H9 (cell line): ENCODE data around the gene RBMS3. TPM values are rescaled to one million over a fixed set of nuclear protein-coding genes. Genes with fewer than 3 reads are reported as not detected.

ENCODE experiments used
- DNase-seq: peaks from one replicate; pipeline ENCODE4 v3.0.0-alpha.2; 2017
- H2AFZ ChIP-seq: one replicate; pipeline ENCODE4 v1.6.1; 2013; ENCODE audit warnings: mild to moderate bottlenecking, low read length, control low read depth, moderate library complexity
- H2AK5ac ChIP-seq: 2 replicates; pipeline ENCODE4 v1.6.1; 2013; ENCODE audit warnings: low read length, control low read depth, mixed read lengths; ENCODE audit not compliant: insufficient read length
- H2BK120ac ChIP-seq: one replicate; pipeline ENCODE4 v1.6.1; 2013; ENCODE audit warnings: low read depth, mild to moderate bottlenecking, low read length, control low read depth, inconsistent platforms; ENCODE audit not compliant: poor library complexity, severe bottlenecking
- H2BK12ac ChIP-seq: 2 replicates; pipeline ENCODE4 v1.6.1; 2013; ENCODE audit warnings: low read length, control low read depth, mixed read lengths, low read depth; ENCODE audit not compliant: insufficient read length
- H2BK15ac ChIP-seq: 2 replicates; pipeline ENCODE4 v1.6.1; 2013; ENCODE audit warnings: low read depth, low read length, control low read depth
- H2BK20ac ChIP-seq: one replicate; pipeline ENCODE4 v1.6.1; 2013; ENCODE audit warnings: low read depth, mild to moderate bottlenecking, low read length, control low read depth, inconsistent platforms; ENCODE audit not compliant: poor library complexity, severe bottlenecking
- H2BK5ac ChIP-seq: 2 replicates; pipeline ENCODE4 v1.6.1; 2013; ENCODE audit warnings: low read length, control low read depth, mixed read lengths; ENCODE audit not compliant: insufficient read length
- H3K14ac ChIP-seq: 2 replicates; pipeline ENCODE4 v1.6.1; 2013; ENCODE audit warnings: low read length, control low read depth; ENCODE audit not compliant: insufficient read depth
- H3K18ac ChIP-seq: 2 replicates; pipeline ENCODE4 v1.6.1; 2013; ENCODE audit warnings: low read depth, mild to moderate bottlenecking, mixed read lengths, low read length, control low read depth; ENCODE audit not compliant: insufficient read length
- H3K23ac ChIP-seq: 2 replicates; pipeline ENCODE4 v1.6.1; 2013; ENCODE audit warnings: low read length, control low read depth, mixed read lengths, low read depth; ENCODE audit not compliant: insufficient read length
- H3K23me2 ChIP-seq: 2 replicates; pipeline ENCODE4 v1.6.1; 2013; ENCODE audit warnings: low read depth, mild to moderate bottlenecking, mixed read lengths, low read length, control low read depth; ENCODE audit not compliant: insufficient read length, poor library complexity, severe bottlenecking
- H3K27ac ChIP-seq: 2 replicates; pipeline ENCODE4 v1.5.1; 2013; ENCODE audit warnings: low read length, control low read depth, mixed read lengths, low read depth; ENCODE audit not compliant: insufficient read length
- H3K27me3 ChIP-seq: 2 replicates; pipeline ENCODE4 v1.6.1; 2013; ENCODE audit warnings: low read length, control low read depth, inconsistent platforms; ENCODE audit not compliant: insufficient read depth
- H3K4ac ChIP-seq: 2 replicates; pipeline ENCODE4 v1.6.1; 2013; ENCODE audit warnings: low read depth, mild to moderate bottlenecking, control low read depth, inconsistent platforms, low read length, moderate library complexity
- H3K4me1 ChIP-seq: 2 replicates; pipeline ENCODE4 v1.6.1; 2013; ENCODE audit warnings: low read length, control low read depth, inconsistent platforms; ENCODE audit not compliant: insufficient read depth
- H3K4me2 ChIP-seq: 2 replicates; pipeline ENCODE4 v1.6.1; 2013; ENCODE audit warnings: low read length, control low read depth, mixed read lengths; ENCODE audit not compliant: insufficient read length, insufficient read depth
- H3K56ac ChIP-seq: 2 replicates; pipeline ENCODE4 v1.6.1; 2013; ENCODE audit warnings: low read depth, mild to moderate bottlenecking, mixed read lengths, low read length, control low read depth; ENCODE audit not compliant: insufficient read length
- H3K79me1 ChIP-seq: 2 replicates; pipeline ENCODE4 v1.6.1; 2013; ENCODE audit warnings: low read depth, mild to moderate bottlenecking, moderate library complexity, low read length, control low read depth, inconsistent platforms; ENCODE audit not compliant: insufficient read depth, poor library complexity, severe bottlenecking
- H3K79me2 ChIP-seq: 2 replicates; pipeline ENCODE4 v1.6.1; 2013; ENCODE audit warnings: low read length, control low read depth, inconsistent platforms; ENCODE audit not compliant: insufficient read depth
- H3K9ac ChIP-seq: 2 replicates; pipeline ENCODE4 v1.6.1; 2013; ENCODE audit warnings: low read length, control low read depth, mixed read lengths; ENCODE audit not compliant: insufficient read length; ENCODE audit errors: extremely low read depth
- H3K9me3 ChIP-seq: one replicate; pipeline ENCODE4 v1.6.1; 2013; ENCODE audit warnings: low read depth, low read length, inconsistent platforms; ENCODE audit not compliant: control insufficient read depth
- H3T11ph ChIP-seq: one replicate; pipeline ENCODE4 v1.6.1; 2013; ENCODE audit warnings: mild to moderate bottlenecking, low read length, control low read depth, inconsistent platforms
- H4K20me1 ChIP-seq: one replicate; pipeline ENCODE4 v1.6.1; 2013; ENCODE audit not compliant: control insufficient read depth, insufficient read length, insufficient read depth
- H4K5ac ChIP-seq: 2 replicates; pipeline ENCODE4 v1.6.1; 2013; ENCODE audit warnings: low read depth, mild to moderate bottlenecking, mixed read lengths, low read length, control low read depth; ENCODE audit not compliant: insufficient read length
- H4K8ac ChIP-seq: replicated peaks from 2 replicates; pipeline ENCODE4 v1.6.1; 2013; ENCODE audit warnings: low read length, control low read depth, mixed read lengths, low read depth; ENCODE audit not compliant: insufficient read length
- H4K91ac ChIP-seq: 2 replicates; pipeline ENCODE4 v1.6.1; 2013; ENCODE audit warnings: low read depth, mild to moderate bottlenecking, moderate library complexity, mixed read lengths, low read length, control low read depth; ENCODE audit not compliant: insufficient read length
- H3K27ac Mint-ChIP-seq, 3 experiments: 2 replicates in 2 of 3; 3 replicates in 1 of 3; pipeline ENCODE4 v1.8.0; 2020 to 2021; ENCODE audit warnings: mixed read lengths in 3 of 3, mild to moderate bottlenecking in 1 of 3, moderate library complexity in 1 of 3
- H3K27me3 Mint-ChIP-seq: 2 replicates; pipeline ENCODE4 v1.8.0; 2021; ENCODE audit warnings: low read depth, mild to moderate bottlenecking, moderate library complexity, mixed read lengths
- H3K36me3 Mint-ChIP-seq, 3 experiments: 2 replicates in 2 of 3; 3 replicates in 1 of 3; pipeline ENCODE4 v1.8.0; 2020 to 2021; ENCODE audit warnings: low read depth in 3 of 3, mixed read lengths in 3 of 3; ENCODE audit not compliant: insufficient read depth in 1 of 3
- H3K4me1 Mint-ChIP-seq, 2 experiments: 2 replicates each; pipeline ENCODE4 v1.8.0; 2020; ENCODE audit warnings: mixed read lengths in 2 of 2
- H3K4me3 Mint-ChIP-seq, 2 experiments: 2 replicates in 1 of 2; 3 replicates in 1 of 2; pipeline ENCODE4 v1.8.0; 2020 to 2021; ENCODE audit warnings: mild to moderate bottlenecking in 2 of 2, mixed read lengths in 2 of 2, moderate library complexity in 1 of 2
- H3K9me3 Mint-ChIP-seq, 2 experiments: 2 replicates in 1 of 2; 3 replicates in 1 of 2; pipeline ENCODE4 v1.8.0; 2020; ENCODE audit warnings: mild to moderate bottlenecking in 2 of 2, mixed read lengths in 2 of 2, moderate library complexity in 1 of 2
- total RNA-seq: library from RNA; stranded (reverse); gene quantifications from 2 replicates; pipeline ENCODE4 v1.2.1, GENCODE V29; 2021
- TF ChIP-seq, protein P1 (sequence below): fragments of 200-600 bp; sonication (generic); conservative IDR thresholded peaks from 3 replicates; pipeline ENCODE4 v1.8.0; 2021; ENCODE audit warnings: antibody characterized with exemption, mild to moderate bottlenecking

Gene RBMS3
- total RNA-seq, 1 experiment from 2014 or later = 8.1 TPM

DNA sequence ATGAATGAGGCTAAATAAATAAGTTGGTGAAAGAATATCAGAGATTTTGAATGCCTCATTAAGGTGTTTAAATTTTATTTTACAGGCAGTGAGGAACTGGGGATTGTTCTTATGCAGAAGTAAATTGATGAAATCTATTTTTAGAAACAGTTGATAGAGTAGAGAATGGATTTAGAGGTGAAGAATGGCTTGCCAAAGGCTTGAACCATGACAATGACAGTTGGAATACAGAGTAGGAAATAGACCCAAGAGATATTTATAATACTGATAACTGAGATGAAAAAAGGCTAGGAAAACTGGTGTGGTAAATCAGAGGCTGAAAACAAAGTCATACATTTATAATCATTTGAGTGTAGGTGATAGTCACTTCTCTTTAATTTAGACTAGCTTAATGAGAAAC is 39.0 kb upstream of the RBMS3 start:
- Histone ChIP-seq H4K20me1 (no peaks in the 10 kb centered on the region), H3K27ac (no peak overlapping the region), H4K91ac (no peak overlapping the region), H3K79me2 (no peaks in the 10 kb centered on the region), H2AK5ac (no peak overlapping the region), H2BK12ac (no peak overlapping the region), H3K23me2 (no peaks in the 10 kb centered on the region), H3K9me3 (no peaks in the 10 kb centered on the region), H3K4me2 (no peak overlapping the region), H2BK5ac (no peak overlapping the region), H3K23ac (no peak overlapping the region), H3T11ph (no peak overlapping the region), H3K4me1 (peaks cover 5% of the 10 kb centered on the region; the same call in 1 of the 2 replicates), H2BK120ac (no peak overlapping the region), H2AFZ (no peak overlapping the region), H3K4ac (no peak overlapping the region), H3K9ac (no peak overlapping the region), H2BK20ac (no peak overlapping the region), H4K8ac (no peak overlapping the region), H2BK15ac (no peak overlapping the region), H3K79me1 (no peaks in the 10 kb centered on the region), H3K56ac (no peak overlapping the region), H3K14ac (no peak overlapping the region), H3K18ac (no peak overlapping the region), H3K27me3 (no peaks in the 10 kb centered on the region), H4K5ac (no peak overlapping the region)
- Mint-ChIP-seq H3K36me3 (peaks cover 0 to 7% (median 4%) of the 10 kb centered on the region in 3 experiments; a peak in 5 of 7 replicates), H3K4me1 (peaks cover 24 to 37% of the 10 kb centered on the region in 2 experiments), H3K27ac (no peak overlapping the region), H3K4me3 (no peak overlapping the region), H3K9me3 (peaks cover 4% of the 10 kb centered on the region in 2 experiments; a peak in 4 of 5 replicates), H3K27me3 (no peaks in the 10 kb centered on the region)
- TF ChIP-seq, protein P1, sequence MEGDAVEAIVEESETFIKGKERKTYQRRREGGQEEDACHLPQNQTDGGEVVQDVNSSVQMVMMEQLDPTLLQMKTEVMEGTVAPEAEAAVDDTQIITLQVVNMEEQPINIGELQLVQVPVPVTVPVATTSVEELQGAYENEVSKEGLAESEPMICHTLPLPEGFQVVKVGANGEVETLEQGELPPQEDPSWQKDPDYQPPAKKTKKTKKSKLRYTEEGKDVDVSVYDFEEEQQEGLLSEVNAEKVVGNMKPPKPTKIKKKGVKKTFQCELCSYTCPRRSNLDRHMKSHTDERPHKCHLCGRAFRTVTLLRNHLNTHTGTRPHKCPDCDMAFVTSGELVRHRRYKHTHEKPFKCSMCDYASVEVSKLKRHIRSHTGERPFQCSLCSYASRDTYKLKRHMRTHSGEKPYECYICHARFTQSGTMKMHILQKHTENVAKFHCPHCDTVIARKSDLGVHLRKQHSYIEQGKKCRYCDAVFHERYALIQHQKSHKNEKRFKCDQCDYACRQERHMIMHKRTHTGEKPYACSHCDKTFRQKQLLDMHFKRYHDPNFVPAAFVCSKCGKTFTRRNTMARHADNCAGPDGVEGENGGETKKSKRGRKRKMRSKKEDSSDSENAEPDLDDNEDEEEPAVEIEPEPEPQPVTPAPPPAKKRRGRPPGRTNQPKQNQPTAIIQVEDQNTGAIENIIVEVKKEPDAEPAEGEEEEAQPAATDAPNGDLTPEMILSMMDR = no peak
- DNase-seq = no peak
